ENCODE data around the gene DUS3L. TPM values are rescaled to one million over a fixed set of nuclear protein-coding genes. Genes with fewer than 3 reads are reported as not detected.

DUS3L gene
- polyA plus RNA-seq, 1 donor (not counting 4 experiments of a cell fraction or from before 2014, with no cell fraction given): 12.0 TPM

GRCh38 chr19:5809053-5809452 is 18.1 kb upstream of the DUS3L start:
- H3K9ac ChIP-seq (ENCODE audit: control insufficient read depth, extremely low read depth, insufficient read depth, low read length): no peak overlapping the region
- DNase-seq (ENCODE audit: low read depth, low spot score): no peak
- TF ChIP-seq EZH2 (IDR thresholded peaks at IDR 0.05; ENCODE audit: low read length): no peak
- TF ChIP-seq CTCF (optimal IDR thresholded peaks at IDR 0.05 in 1 of 3, IDR thresholded peaks at IDR 0.05 in 1 of 3, conservative IDR thresholded peaks at IDR 0.05 in 1 of 3; ENCODE audit: extremely low read depth in 1 of 3, insufficient read depth in 2 of 3, low read length in 3 of 3): no peak
- no peaks in the 10 kb centered on the region for H3K79me2 ChIP-seq (ENCODE audit: control insufficient read depth, insufficient read depth, low read length)
- no peak overlapping the region for H3K27ac ChIP-seq (ENCODE audit: control insufficient read depth, insufficient read depth, low read length)
- no peaks in the 10 kb centered on the region for H3K36me3 ChIP-seq (ENCODE audit: control insufficient read depth in 2 of 2, extremely low read depth in 1 of 2, insufficient read depth in 2 of 2, low read length in 2 of 2)
- H3K4me3 ChIP-seq (ENCODE audit: control insufficient read depth in 2 of 3, extremely low read depth in 1 of 3, insufficient read depth in 2 of 3, low read depth in 1 of 3, low read length in 3 of 3): no peak overlapping the region
- no peaks in the 10 kb centered on the region for H3K9me3 ChIP-seq (ENCODE audit: control insufficient read depth, low read depth, low read length)
- H3K27me3 ChIP-seq (ENCODE audit: control insufficient read depth, extremely low read depth, insufficient read depth, low read length): peaks cover 27% of the 10 kb centered on the region
- H3K9me1 ChIP-seq (ENCODE audit: control insufficient read depth, extremely low read depth, insufficient read depth, low read length): no peaks in the 10 kb centered on the region
- dilution Hi-C loops (cut with MboI; ENCODE audit: extremely low pct_ligation_motif_present, low sequenced_read_pairs): no loop called here
- H3K4me2 ChIP-seq (ENCODE audit: control insufficient read depth, extremely low read depth, insufficient read depth, low read depth, low read length): no peak overlapping the region
- peaks cover 2% of the 10 kb centered on the region for H4K20me1 ChIP-seq (ENCODE audit: control insufficient read depth, extremely low read depth, insufficient read depth, low read length)
- H3K4me1 ChIP-seq (ENCODE audit: control insufficient read depth, extremely low read depth, insufficient read depth, low read length): no peaks in the 10 kb centered on the region
- no peak for FAIRE-seq
- no peak overlapping the region for H2AFZ ChIP-seq (ENCODE audit: control insufficient read depth, low read length)

GRCh38 chr19:5808120-5808816 is 17.3 kb upstream of the DUS3L start:
- no peaks in the 10 kb centered on the region for H3K36me3 ChIP-seq (ENCODE audit: control insufficient read depth in 2 of 2, extremely low read depth in 1 of 2, insufficient read depth in 2 of 2, low read length in 2 of 2)
- peaks cover 27% of the 10 kb centered on the region for H3K27me3 ChIP-seq (ENCODE audit: control insufficient read depth, extremely low read depth, insufficient read depth, low read length)
- H3K9me3 ChIP-seq (ENCODE audit: control insufficient read depth, low read depth, low read length): no peaks in the 10 kb centered on the region
- no peak overlapping the region for H3K9ac ChIP-seq (ENCODE audit: control insufficient read depth, extremely low read depth, insufficient read depth, low read length)
- no peak overlapping the region for H3K4me2 ChIP-seq (ENCODE audit: control insufficient read depth, extremely low read depth, insufficient read depth, low read depth, low read length)
- no peaks in the 10 kb centered on the region for H3K9me1 ChIP-seq (ENCODE audit: control insufficient read depth, extremely low read depth, insufficient read depth, low read length)
- no peak overlapping the region for H3K4me3 ChIP-seq (ENCODE audit: control insufficient read depth in 2 of 3, extremely low read depth in 1 of 3, insufficient read depth in 2 of 3, low read depth in 1 of 3, low read length in 3 of 3)
- no peaks in the 10 kb centered on the region for H3K79me2 ChIP-seq (ENCODE audit: control insufficient read depth, insufficient read depth, low read length)
- no peak for TF ChIP-seq EZH2 (IDR thresholded peaks at IDR 0.05; ENCODE audit: low read length)
- no peak for TF ChIP-seq CTCF (optimal IDR thresholded peaks at IDR 0.05 in 1 of 3, IDR thresholded peaks at IDR 0.05 in 1 of 3, conservative IDR thresholded peaks at IDR 0.05 in 1 of 3; ENCODE audit: extremely low read depth in 1 of 3, insufficient read depth in 2 of 3, low read length in 3 of 3)
- H4K20me1 ChIP-seq (ENCODE audit: control insufficient read depth, extremely low read depth, insufficient read depth, low read length): peaks cover 2% of the 10 kb centered on the region
- H3K27ac ChIP-seq (ENCODE audit: control insufficient read depth, insufficient read depth, low read length): no peak overlapping the region
- dilution Hi-C loops (cut with MboI; ENCODE audit: extremely low pct_ligation_motif_present, low sequenced_read_pairs): no loop called here
- no peak overlapping the region for H2AFZ ChIP-seq (ENCODE audit: control insufficient read depth, low read length)
- no peak for FAIRE-seq
- no peak for DNase-seq (ENCODE audit: low read depth, low spot score)
- peaks cover 6% of the 10 kb centered on the region for H3K4me1 ChIP-seq (ENCODE audit: control insufficient read depth, extremely low read depth, insufficient read depth, low read length)
